ENCODE data around the gene NBAS.

The NBAS gene

DNA sequence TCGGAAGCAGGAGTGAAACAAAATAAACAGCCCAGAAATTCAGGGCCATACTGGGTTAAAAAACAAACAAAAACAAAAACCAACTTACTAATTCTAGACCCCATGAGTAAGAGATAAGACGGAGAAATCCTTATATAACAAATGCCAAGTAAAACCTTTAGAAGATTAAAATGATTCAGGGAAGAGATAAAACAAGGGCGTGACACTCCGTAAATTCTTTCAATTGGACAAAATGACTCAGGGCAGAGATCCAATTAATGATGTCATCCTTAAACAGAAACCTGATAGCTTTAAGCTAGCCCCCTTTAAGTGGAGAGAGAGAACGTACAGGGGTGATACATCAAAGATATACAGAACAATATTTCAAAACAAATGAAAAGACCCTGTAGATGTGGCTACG, 317.4 kb downstream of the NBAS start:
- H2AFZ ChIP-seq (ENCODE audit: low read depth, low read length, severe bottlenecking) = no peak overlapping the region
- H3K27me3 ChIP-seq (ENCODE audit: low read length) = no peaks in the 10 kb centered on the region
- no peak overlapping the region for H3K9ac ChIP-seq (ENCODE audit: low read length)
- H3K9me2 ChIP-seq (replicated peaks; ENCODE audit: insufficient read depth, low read length) = no peaks in the 10 kb centered on the region
- H3K4me3 ChIP-seq (ENCODE audit: insufficient read depth, low read length, poor library complexity, severe bottlenecking) = no peak overlapping the region
- H3K4me2 ChIP-seq (ENCODE audit: low read depth, low read length, poor library complexity, severe bottlenecking) = no peak overlapping the region
- H4K20me1 ChIP-seq (ENCODE audit: low read depth, low read length) = no peaks in the 10 kb centered on the region
- H3K9me3 ChIP-seq (ENCODE audit: insufficient read depth, low read length) = no peaks in the 10 kb centered on the region
- no peaks in the 10 kb centered on the region for H3K79me2 ChIP-seq (ENCODE audit: insufficient read depth, low read length)
- no peak overlapping the region for H3K27ac ChIP-seq (ENCODE audit: low read depth, low read length)
- TF ChIP-seq, protein P1, sequence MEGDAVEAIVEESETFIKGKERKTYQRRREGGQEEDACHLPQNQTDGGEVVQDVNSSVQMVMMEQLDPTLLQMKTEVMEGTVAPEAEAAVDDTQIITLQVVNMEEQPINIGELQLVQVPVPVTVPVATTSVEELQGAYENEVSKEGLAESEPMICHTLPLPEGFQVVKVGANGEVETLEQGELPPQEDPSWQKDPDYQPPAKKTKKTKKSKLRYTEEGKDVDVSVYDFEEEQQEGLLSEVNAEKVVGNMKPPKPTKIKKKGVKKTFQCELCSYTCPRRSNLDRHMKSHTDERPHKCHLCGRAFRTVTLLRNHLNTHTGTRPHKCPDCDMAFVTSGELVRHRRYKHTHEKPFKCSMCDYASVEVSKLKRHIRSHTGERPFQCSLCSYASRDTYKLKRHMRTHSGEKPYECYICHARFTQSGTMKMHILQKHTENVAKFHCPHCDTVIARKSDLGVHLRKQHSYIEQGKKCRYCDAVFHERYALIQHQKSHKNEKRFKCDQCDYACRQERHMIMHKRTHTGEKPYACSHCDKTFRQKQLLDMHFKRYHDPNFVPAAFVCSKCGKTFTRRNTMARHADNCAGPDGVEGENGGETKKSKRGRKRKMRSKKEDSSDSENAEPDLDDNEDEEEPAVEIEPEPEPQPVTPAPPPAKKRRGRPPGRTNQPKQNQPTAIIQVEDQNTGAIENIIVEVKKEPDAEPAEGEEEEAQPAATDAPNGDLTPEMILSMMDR (IDR thresholded peaks at IDR 0.05; ENCODE audit: insufficient read depth, low read length, poor library complexity, severe bottlenecking) = no peak
- TF ChIP-seq EZH2phosphoT487 (conservative IDR thresholded peaks at IDR 0.05; ENCODE audit: low read length) = no peak
- no peaks in the 10 kb centered on the region for H3K36me3 ChIP-seq (ENCODE audit: low read length)
- H3F3A ChIP-seq (ENCODE audit: insufficient read depth) = no peaks in the 10 kb centered on the region

DNA sequence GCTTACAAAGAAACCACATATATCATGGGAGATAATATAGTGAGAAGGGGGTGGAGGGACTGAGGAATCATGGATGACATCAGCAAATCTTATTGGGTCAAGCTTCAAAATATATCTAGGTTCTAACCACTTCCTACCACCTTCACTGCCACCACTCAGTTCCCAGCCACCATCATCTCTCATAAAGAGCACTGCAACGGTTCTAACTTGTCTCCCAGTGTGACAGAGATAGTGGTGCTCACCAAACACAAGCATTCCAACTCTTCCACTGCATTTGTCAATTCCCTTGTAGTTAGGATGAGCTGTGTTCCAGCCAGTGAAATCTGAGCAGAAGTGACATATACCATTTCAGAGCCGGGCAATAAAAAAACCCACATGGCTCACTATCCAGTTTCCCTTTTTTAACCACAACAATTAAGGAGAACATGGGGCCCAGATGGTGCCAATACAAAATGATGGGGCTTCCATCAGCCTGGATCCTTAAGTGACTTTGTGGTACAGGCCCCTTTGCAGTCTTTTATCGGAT, 318.1 kb downstream of the NBAS start:
- H3K9me2 ChIP-seq (replicated peaks; ENCODE audit: insufficient read depth, low read length) = no peaks in the 10 kb centered on the region
- H3K36me3 ChIP-seq (ENCODE audit: low read length) = no peaks in the 10 kb centered on the region
- H3K27me3 ChIP-seq (ENCODE audit: low read length) = no peaks in the 10 kb centered on the region
- TF ChIP-seq EZH2phosphoT487 (conservative IDR thresholded peaks at IDR 0.05; ENCODE audit: low read length) = no peak
- TF ChIP-seq, protein P1 (IDR thresholded peaks at IDR 0.05; ENCODE audit: insufficient read depth, low read length, poor library complexity, severe bottlenecking) = no peak
- no peak overlapping the region for H2AFZ ChIP-seq (ENCODE audit: low read depth, low read length, severe bottlenecking)
- no peaks in the 10 kb centered on the region for H3K79me2 ChIP-seq (ENCODE audit: insufficient read depth, low read length)
- no peaks in the 10 kb centered on the region for H4K20me1 ChIP-seq (ENCODE audit: low read depth, low read length)
- H3K9me3 ChIP-seq (ENCODE audit: insufficient read depth, low read length) = no peaks in the 10 kb centered on the region
- H3K9ac ChIP-seq (ENCODE audit: low read length) = no peak overlapping the region
- no peak overlapping the region for H3K27ac ChIP-seq (ENCODE audit: low read depth, low read length)
- no peak overlapping the region for H3K4me3 ChIP-seq (ENCODE audit: insufficient read depth, low read length, poor library complexity, severe bottlenecking)
- no peak overlapping the region for H3K4me2 ChIP-seq (ENCODE audit: low read depth, low read length, poor library complexity, severe bottlenecking)
- H3F3A ChIP-seq (ENCODE audit: insufficient read depth) = no peaks in the 10 kb centered on the region

DNA sequence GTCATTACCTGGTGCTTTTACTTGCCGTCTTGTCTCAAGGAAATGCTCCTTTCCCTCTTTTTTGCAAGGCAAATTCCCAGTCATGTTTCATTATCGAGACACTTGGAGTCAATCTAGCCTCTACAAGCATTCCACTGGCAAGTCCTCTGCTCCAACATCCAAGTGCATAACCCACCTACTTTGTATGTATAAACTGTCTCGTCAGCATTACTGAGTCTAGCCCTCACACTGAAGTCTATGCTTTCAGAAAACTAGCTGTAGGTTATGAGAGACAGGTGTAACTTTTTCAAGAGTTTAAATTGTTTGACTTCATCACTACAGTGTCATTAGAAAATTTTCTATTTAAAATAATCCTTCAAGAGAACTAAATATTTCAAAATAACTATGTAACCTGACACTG, 319.2 kb downstream of the NBAS start:
- Histone ChIP-seq H2AFZ (ENCODE audit: low read depth, low read length, severe bottlenecking) (no peak overlapping the region), H3K4me3 (ENCODE audit: insufficient read depth, low read length, poor library complexity, severe bottlenecking) (no peak overlapping the region), H3K27ac (ENCODE audit: low read depth, low read length) (no peak overlapping the region), H3K9ac (ENCODE audit: low read length) (no peak overlapping the region), H3K36me3 (ENCODE audit: low read length) (no peaks in the 10 kb centered on the region), H3K79me2 (ENCODE audit: insufficient read depth, low read length) (no peaks in the 10 kb centered on the region), H3K9me3 (ENCODE audit: insufficient read depth, low read length) (no peaks in the 10 kb centered on the region), H4K20me1 (ENCODE audit: low read depth, low read length) (no peaks in the 10 kb centered on the region), H3K9me2 (replicated peaks; ENCODE audit: insufficient read depth, low read length) (no peaks in the 10 kb centered on the region), H3K4me2 (ENCODE audit: low read depth, low read length, poor library complexity, severe bottlenecking) (no peak overlapping the region), H3F3A (ENCODE audit: insufficient read depth) (no peaks in the 10 kb centered on the region), H3K27me3 (ENCODE audit: low read length) (no peaks in the 10 kb centered on the region)
- no peak for TF ChIP-seq EZH2phosphoT487 (conservative IDR thresholded peaks at IDR 0.05; ENCODE audit: low read length)

DNA sequence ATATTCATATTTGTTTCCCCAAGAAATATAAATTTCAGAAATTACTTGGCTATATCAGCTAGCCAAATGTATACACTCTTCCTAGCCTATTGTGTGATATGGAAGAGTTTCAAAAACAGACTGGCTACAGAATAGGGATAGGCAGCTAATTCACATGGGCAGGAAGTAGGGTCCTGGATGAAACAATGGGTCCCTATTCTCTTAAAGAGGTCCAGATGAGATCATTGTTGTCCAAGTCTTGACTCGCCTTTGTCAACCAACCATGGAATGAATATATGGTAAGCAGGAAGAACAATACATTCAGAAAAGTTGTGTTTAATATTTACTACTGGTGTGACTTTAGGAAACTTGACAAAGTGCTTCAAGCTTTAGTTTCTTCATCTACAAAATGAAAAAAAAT, 319.9 kb downstream of the NBAS start:
- H3K27ac ChIP-seq (ENCODE audit: low read depth, low read length) = no peak overlapping the region
- H3K79me2 ChIP-seq (ENCODE audit: insufficient read depth, low read length) = no peaks in the 10 kb centered on the region
- H3K9me3 ChIP-seq (ENCODE audit: insufficient read depth, low read length) = no peaks in the 10 kb centered on the region
- no peak for TF ChIP-seq EZH2phosphoT487 (conservative IDR thresholded peaks at IDR 0.05; ENCODE audit: low read length)
- TF ChIP-seq, protein P1 (IDR thresholded peaks at IDR 0.05; ENCODE audit: insufficient read depth, low read length, poor library complexity, severe bottlenecking) = no peak
- H3K9ac ChIP-seq (ENCODE audit: low read length) = no peak overlapping the region
- H4K20me1 ChIP-seq (ENCODE audit: low read depth, low read length) = no peaks in the 10 kb centered on the region
- no peak overlapping the region for H3K4me2 ChIP-seq (ENCODE audit: low read depth, low read length, poor library complexity, severe bottlenecking)
- H3K36me3 ChIP-seq (ENCODE audit: low read length) = no peaks in the 10 kb centered on the region
- no peak overlapping the region for H3K4me3 ChIP-seq (ENCODE audit: insufficient read depth, low read length, poor library complexity, severe bottlenecking)
- no peaks in the 10 kb centered on the region for H3K9me2 ChIP-seq (replicated peaks; ENCODE audit: insufficient read depth, low read length)
- no peaks in the 10 kb centered on the region for H3K27me3 ChIP-seq (ENCODE audit: low read length)
- H3F3A ChIP-seq (ENCODE audit: insufficient read depth) = no peaks in the 10 kb centered on the region
- no peak overlapping the region for H2AFZ ChIP-seq (ENCODE audit: low read depth, low read length, severe bottlenecking)

Data from SU-DHL-6 (cell line).